ENCODE measurements around the gene AGMAT. TPM values are rescaled to one million over a fixed set of nuclear protein-coding genes. Genes with fewer than 3 reads are reported as not detected.

The AGMAT gene
- total RNA-seq, 2 donors from 2014 or later, result 0.21 TPM; not detected in 1

GRCh38 chr1:15618077-15618654 is 33.3 kb upstream of the AGMAT start:
- no peaks in the 10 kb centered on the region for H3K36me3 ChIP-seq
- TF ChIP-seq, protein P1, sequence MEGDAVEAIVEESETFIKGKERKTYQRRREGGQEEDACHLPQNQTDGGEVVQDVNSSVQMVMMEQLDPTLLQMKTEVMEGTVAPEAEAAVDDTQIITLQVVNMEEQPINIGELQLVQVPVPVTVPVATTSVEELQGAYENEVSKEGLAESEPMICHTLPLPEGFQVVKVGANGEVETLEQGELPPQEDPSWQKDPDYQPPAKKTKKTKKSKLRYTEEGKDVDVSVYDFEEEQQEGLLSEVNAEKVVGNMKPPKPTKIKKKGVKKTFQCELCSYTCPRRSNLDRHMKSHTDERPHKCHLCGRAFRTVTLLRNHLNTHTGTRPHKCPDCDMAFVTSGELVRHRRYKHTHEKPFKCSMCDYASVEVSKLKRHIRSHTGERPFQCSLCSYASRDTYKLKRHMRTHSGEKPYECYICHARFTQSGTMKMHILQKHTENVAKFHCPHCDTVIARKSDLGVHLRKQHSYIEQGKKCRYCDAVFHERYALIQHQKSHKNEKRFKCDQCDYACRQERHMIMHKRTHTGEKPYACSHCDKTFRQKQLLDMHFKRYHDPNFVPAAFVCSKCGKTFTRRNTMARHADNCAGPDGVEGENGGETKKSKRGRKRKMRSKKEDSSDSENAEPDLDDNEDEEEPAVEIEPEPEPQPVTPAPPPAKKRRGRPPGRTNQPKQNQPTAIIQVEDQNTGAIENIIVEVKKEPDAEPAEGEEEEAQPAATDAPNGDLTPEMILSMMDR (IDR thresholded peaks at IDR 0.05), result no peak
- ATAC-seq (ENCODE audit: insufficient number of reproducible peaks, low FRiP score, low read depth), result no peak

GRCh38 chr1:15617173-15618076 is 32.6 kb upstream of the AGMAT start, which contains the start of gene DDI2:
TSS of gene DDI2 (plus strand) at chr1:15617458. CDS start at chr1:15617671, 213 bp downstream.
- Histone ChIP-seq H3K4me1 (ENCODE audit: control insufficient read depth in 1 of 2, low read depth in 2 of 2) (peaks cover 20 to 39% of the 10 kb centered on the region in 2 donors), H3K36me3 (no peaks in the 10 kb centered on the region), H3K9me3 (no peaks in the 10 kb centered on the region), H3K4me3 (peak within 1 kb of the TSS; percentile 87), H3K27me3 (replicated peaks; ENCODE audit: insufficient read depth) (no peaks in the 10 kb centered on the region), H3K27ac (peak within 1 kb of the TSS; percentile 91 to 93)
- DNase-seq (ENCODE audit: low spot score) (peak; percentile 98), ATAC-seq (ENCODE audit: insufficient number of reproducible peaks, low FRiP score, low read depth) (peak; percentile 95)
- TF ChIP-seq, protein P1 (IDR thresholded peaks at IDR 0.05), result no peak

More at GRCh38 chr1:15618077-15618654, 33.3 kb upstream of the AGMAT start:
- peak overlapping the region; percentile 87 for H3K4me3 ChIP-seq
- no peaks in the 10 kb centered on the region for H3K27me3 ChIP-seq (replicated peaks; ENCODE audit: insufficient read depth)
- no peaks in the 10 kb centered on the region for H3K9me3 ChIP-seq
- no peak for DNase-seq (ENCODE audit: low spot score)
- peaks cover 20 to 39% of the 10 kb centered on the region in 2 donors for H3K4me1 ChIP-seq (ENCODE audit: control insufficient read depth in 1 of 2, low read depth in 2 of 2)
- H3K27ac ChIP-seq, result peak overlapping the region; percentile 91 to 93

- Histone ChIP-seq H3K27ac (peak overlapping the region; percentile 86 to 91), H3K4me3 (peak overlapping the region; percentile 87), H3K9me3 (no peaks in the 10 kb centered on the region), H3K4me1 (ENCODE audit: control insufficient read depth in 1 of 2, low read depth in 2 of 2) (peaks cover 20 to 39% of the 10 kb centered on the region in 2 donors), H3K27me3 (replicated peaks; ENCODE audit: insufficient read depth) (no peaks in the 10 kb centered on the region), H3K36me3 (no peaks in the 10 kb centered on the region)
- DNase-seq (ENCODE audit: low spot score), result no peak
- TF ChIP-seq, protein P1 (IDR thresholded peaks at IDR 0.05), result no peak
- no peak for ATAC-seq (ENCODE audit: insufficient number of reproducible peaks, low FRiP score, low read depth)
These were observed 31.7 kb upstream of the AGMAT start for GRCh38 chr1:15616373-15617172.

- no peaks in the 10 kb centered on the region for H3K36me3 ChIP-seq
- H3K27me3 ChIP-seq (replicated peaks; ENCODE audit: insufficient read depth), result no peaks in the 10 kb centered on the region
- H3K4me1 ChIP-seq (ENCODE audit: control insufficient read depth in 1 of 2, low read depth in 2 of 2), result no peaks in the 10 kb centered on the region
- TF ChIP-seq, protein P1 (IDR thresholded peaks at IDR 0.05), result no peak
- no peak for ATAC-seq (ENCODE audit: insufficient number of reproducible peaks, low FRiP score, low read depth)
- H3K27ac ChIP-seq, result no peak overlapping the region
- DNase-seq (ENCODE audit: low spot score), result no peak
- no peaks in the 10 kb centered on the region for H3K9me3 ChIP-seq
- no peak overlapping the region for H3K4me3 ChIP-seq
These were observed 25.3 kb upstream of the AGMAT start for GRCh38 chr1:15610167-15610566.

Measured in thoracic aorta (tissue), 2 donors.